IgD-negative memory B cell (primary cell): ENCODE data around the gene RUVBL1. TPM values are rescaled to one million over a fixed set of nuclear protein-coding genes. Genes with fewer than 3 reads are reported as not detected.

Experiments
- H3K27ac Mint-ChIP-seq, 3 donors: one replicate each; pipeline ENCODE4 v1.8.0; 2020 to 2022; ENCODE audit warnings: mild to moderate bottlenecking in 3 of 3, mixed read lengths in 3 of 3, moderate library complexity in 1 of 3
- H3K27me3 Mint-ChIP-seq: one replicate; pipeline ENCODE4 v1.8.0; 2021; ENCODE audit warnings: mixed read lengths
- H3K36me3 Mint-ChIP-seq: one replicate; pipeline ENCODE4 v1.8.0; 2020; ENCODE audit warnings: mild to moderate bottlenecking, mixed read lengths
- H3K4me1 Mint-ChIP-seq, 3 donors: one replicate each; pipeline ENCODE4 v1.8.0; 2020 to 2022; ENCODE audit warnings: mixed read lengths in 3 of 3, mild to moderate bottlenecking in 1 of 3
- H3K4me3 Mint-ChIP-seq, 4 donors: one replicate each; pipeline ENCODE4 v1.8.0; 2020 to 2022; ENCODE audit warnings: mild to moderate bottlenecking in 4 of 4, mixed read lengths in 4 of 4, moderate library complexity in 3 of 4
- H3K9me3 Mint-ChIP-seq, 3 donors: one replicate each; pipeline ENCODE4 v1.8.0; 2020 to 2021; ENCODE audit warnings: mixed read lengths in 3 of 3, mild to moderate bottlenecking in 1 of 3
- polyA plus RNA-seq: library from polyadenylated mRNA; unstranded; fragments of 300-500 nt; fragmentation: Illumina TruSeq; gene quantifications from one replicate; pipeline ENCODE4 v1.2.3, GENCODE V29; 2021

Gene RUVBL1
- polyA plus RNA-seq, 1 donor from 2014 or later, result 57.7 TPM

DNA sequence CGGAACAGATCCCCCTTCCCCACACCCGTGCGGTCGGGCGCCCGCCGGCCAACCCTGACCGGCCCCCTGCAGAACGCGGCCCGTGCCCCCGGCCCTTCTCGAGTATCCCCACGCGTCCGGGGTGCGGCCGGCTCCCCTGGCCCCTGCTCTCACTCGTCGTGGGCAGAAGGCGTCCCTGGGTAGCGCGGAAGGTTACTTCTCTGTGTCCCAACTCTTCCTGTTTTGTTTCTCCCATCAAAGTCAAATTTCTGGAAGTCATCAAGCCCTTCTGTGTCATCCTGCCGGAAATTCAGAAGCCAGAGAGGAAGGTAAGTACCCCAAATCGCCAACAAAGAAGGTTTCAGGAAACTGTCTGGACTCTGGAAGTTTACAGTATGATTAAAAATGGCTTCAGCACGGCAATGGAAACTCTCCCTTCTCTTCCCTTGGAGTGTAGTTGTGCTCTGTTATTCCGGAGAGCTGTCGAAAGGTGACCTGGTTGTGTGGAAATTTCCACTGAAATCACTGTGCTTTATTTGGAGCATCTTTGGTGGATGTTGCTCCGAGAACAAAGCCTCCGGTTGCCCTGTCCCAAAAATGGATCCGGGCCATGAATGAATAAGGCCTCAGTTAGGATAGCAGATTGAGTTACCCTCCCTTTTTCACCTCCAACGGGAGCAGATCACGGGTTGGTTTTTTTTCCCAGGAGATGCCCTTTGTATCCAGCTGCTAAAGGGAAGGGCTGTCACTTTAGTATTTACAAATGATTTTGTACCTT, 70.8 kb downstream of the RUVBL1 start:
- Mint-ChIP-seq H3K4me3 (peak overlapping the region; percentile 94 to 98 (median 96)), H3K4me1 (peaks cover 26 to 37% (median 34%) of the 10 kb centered on the region in 3 donors), H3K36me3 (no peaks in the 10 kb centered on the region), H3K9me3 (no peaks in the 10 kb centered on the region), H3K27me3 (no peaks in the 10 kb centered on the region), H3K27ac (peak overlapping the region; percentile 94 to 95 (median 94))

DNA sequence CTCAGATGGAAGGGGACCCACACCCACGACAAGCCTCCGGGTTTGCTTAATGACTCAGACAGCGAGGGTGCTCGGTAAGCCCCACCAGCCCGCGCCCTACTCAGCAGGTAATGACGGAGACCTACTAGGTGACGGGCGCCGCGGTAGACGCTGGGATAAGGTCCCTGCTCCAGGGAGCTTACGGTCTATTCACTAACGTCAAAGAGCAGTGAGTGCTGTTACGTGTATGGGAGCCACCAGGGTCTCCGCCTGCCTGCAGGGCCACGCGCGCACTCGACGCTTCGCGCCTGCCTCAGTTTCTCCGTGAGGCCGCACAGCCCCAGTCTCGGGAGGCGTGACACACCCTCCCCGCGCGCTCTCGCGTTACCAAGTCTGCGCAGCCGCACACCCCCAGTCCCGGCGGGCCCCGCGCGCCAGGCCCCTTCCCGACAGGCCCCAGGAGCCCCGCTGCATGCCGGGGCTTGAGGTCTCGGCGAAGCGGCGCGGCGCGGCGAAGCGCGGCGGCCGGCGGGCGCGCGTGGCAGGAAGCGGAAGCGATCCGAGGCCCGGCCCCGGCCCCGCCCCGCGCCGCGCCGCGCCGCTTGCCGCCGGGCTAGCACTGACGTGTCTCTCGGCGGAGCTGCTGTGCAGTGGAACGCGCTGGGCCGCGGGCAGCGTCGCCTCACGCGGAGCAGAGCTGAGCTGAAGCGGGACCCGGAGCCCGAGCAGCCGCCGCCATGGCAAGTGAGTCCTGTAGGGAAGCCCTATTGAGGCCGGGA, 71.6 kb downstream of the RUVBL1 start, which contains the start of gene SEC61A1:
Gene SEC61A1, plus strand, starts transcription at position 601 of the 758 bp plus-strand sequence. Its CDS starts 116 bp downstream, at position 717.
- Mint-ChIP-seq H3K9me3 (no peaks in the 10 kb centered on the region), H3K4me3 (peak within 1 kb of the TSS; percentile 94 to 98 (median 96)), H3K27me3 (no peaks in the 10 kb centered on the region), H3K27ac (peak within 1 kb of the TSS; percentile 94 to 95 (median 94)), H3K36me3 (no peaks in the 10 kb centered on the region), H3K4me1 (peaks cover 26 to 37% (median 33%) of the 10 kb centered on the region in 3 donors)

DNA sequence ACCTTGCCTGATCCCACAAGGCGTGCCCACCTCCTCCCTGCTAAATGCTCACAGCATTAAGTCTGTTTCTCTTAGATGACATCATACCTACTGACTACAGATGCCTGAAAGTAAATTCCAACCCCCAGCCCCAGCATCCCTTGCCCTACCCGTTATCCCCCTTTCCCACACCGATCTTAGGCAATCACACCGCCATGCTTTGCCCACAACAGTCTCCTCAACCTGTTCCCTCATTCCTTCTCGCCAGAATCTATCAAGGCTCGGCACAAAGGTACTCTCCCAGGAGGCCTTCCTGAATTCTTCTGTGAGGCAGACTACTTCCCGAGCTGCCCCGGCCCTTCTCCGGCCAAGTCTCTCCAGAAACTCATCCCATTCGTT, 72.2 kb downstream of the RUVBL1 start:
- no peaks in the 10 kb centered on the region for H3K36me3 Mint-ChIP-seq

DNA sequence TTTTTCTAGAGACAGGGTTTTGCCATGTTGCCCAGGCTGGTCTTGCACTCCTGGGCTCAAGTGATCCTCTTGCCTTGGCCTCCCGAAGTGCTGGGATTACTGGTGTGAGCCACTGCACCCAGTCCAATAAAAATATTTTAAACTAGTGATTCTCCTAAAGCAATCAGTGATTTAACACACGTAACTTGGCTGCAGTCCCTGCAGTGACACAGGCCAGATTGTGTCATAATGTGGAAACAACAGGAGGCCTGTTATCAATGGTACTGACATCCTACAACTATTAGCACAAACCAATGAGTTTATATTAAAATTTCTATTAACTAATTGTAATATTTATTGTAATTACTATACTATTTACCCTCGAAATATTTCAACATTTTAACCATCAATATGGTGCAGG, 73.0 kb downstream of the RUVBL1 start:
- H3K4me3 Mint-ChIP-seq, result peak overlapping the region in 3 of 4 donors; percentile 65 to 96 (median 92)
- H3K36me3 Mint-ChIP-seq, result no peaks in the 10 kb centered on the region
- no peaks in the 10 kb centered on the region for H3K9me3 Mint-ChIP-seq
- peaks cover 5% of the 10 kb centered on the region for H3K27me3 Mint-ChIP-seq
- peaks cover 28 to 35% (median 33%) of the 10 kb centered on the region in 3 donors for H3K4me1 Mint-ChIP-seq
- H3K27ac Mint-ChIP-seq, result peak overlapping the region in 2 of 3 donors; percentile 94 to 95

More for the DNA sequence above, 72.2 kb downstream of the RUVBL1 start:
- H3K27me3 Mint-ChIP-seq, result no peaks in the 10 kb centered on the region
- peaks cover 26 to 37% (median 33%) of the 10 kb centered on the region in 3 donors for H3K4me1 Mint-ChIP-seq
- no peaks in the 10 kb centered on the region for H3K9me3 Mint-ChIP-seq
- H3K4me3 Mint-ChIP-seq, result peak overlapping the region; percentile 92 to 98 (median 96)
- peak overlapping the region; percentile 90 to 95 (median 94) for H3K27ac Mint-ChIP-seq

DNA sequence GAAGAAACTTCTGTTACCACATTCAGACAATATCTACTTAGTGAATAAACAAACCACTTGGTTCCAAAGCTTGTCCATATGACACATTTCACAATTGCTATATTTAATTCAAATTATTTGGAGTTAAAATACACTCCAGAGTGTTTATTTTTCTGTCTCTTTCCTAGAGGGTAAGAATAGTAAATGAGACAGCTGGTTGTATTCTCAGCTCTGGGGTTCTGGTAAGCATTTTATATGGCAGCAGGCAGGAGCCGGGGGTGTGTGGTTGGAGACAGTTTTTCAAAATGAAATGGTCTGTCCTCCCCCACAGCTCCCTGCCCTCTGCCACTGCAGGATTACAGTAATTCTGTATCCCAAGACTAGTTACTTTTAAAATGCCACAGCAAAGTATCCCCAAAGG, 82.3 kb downstream of the RUVBL1 start:
- Mint-ChIP-seq H3K4me3 (no peak overlapping the region), H3K4me1 (peaks cover 0 to 1% (median 0%) of the 10 kb centered on the region in 3 donors), H3K36me3 (no peaks in the 10 kb centered on the region), H3K27ac (no peak overlapping the region), H3K9me3 (no peaks in the 10 kb centered on the region), H3K27me3 (peaks cover 8% of the 10 kb centered on the region)

DNA sequence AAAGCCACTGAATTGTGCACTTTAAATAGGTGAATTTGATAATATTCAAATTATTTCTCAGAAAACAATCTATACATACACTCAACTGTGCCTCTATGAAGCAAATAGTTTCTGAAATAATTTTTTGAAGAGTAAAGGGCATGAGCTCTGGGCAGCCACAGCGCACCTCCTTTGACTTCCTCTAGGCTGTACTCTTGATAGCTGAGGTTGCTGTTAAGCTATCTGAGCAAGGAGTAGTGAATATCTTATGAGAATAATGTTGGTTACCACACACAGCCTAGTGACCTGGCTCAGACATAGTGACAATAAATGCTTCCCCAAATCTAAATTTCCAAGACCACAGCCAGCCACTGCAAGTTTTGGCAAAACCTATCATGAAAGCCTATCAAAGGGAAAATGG, 83.0 kb downstream of the RUVBL1 start:
- Mint-ChIP-seq H3K27ac (no peak overlapping the region), H3K4me3 (no peak overlapping the region), H3K4me1 (no peaks in the 10 kb centered on the region), H3K9me3 (no peaks in the 10 kb centered on the region), H3K36me3 (no peaks in the 10 kb centered on the region), H3K27me3 (peaks cover 3% of the 10 kb centered on the region)

DNA sequence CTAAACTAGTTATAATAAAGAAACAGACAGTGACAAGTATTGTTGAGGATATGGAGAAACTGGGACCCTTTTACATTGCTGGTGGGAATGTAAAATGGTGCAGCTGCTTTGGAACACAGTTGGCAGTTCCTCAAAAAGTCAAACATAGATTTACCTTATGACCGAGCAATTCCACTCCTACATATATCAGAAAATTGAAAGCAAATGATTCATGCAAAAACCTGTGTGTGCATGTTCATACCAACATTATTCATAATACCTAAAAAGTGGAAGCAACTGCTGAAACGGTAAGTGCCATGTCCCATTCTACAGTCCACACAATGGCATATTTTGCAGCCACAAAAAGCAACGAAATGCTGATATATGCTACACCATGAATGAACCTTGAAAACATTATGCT, 83.6 kb downstream of the RUVBL1 start:
- H3K27ac Mint-ChIP-seq, result no peak overlapping the region
- no peaks in the 10 kb centered on the region for H3K4me1 Mint-ChIP-seq
- peaks cover 3% of the 10 kb centered on the region for H3K27me3 Mint-ChIP-seq
- H3K9me3 Mint-ChIP-seq, result no peaks in the 10 kb centered on the region
- no peak overlapping the region for H3K4me3 Mint-ChIP-seq
- H3K36me3 Mint-ChIP-seq, result no peaks in the 10 kb centered on the region

DNA sequence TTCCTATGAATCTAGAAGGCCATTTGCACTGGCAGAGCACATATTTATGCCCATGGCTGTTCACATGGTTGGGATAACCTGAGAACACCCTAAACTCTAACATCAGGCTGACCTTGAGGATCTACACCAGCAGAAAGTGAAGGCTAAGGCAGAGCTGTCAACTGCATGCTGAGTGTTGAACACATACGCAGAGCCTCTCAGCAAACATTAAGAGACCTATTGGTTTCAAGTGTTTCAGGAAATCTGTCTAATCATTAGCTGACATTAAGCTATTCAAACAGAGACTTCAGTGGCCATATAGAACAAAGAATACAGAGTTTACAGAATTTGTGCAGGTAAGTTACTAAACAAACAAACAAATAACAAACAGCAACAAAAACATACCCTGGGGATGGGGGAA, 87.5 kb downstream of the RUVBL1 start:
- peaks cover 1% of the 10 kb centered on the region for H3K27me3 Mint-ChIP-seq
- H3K4me1 Mint-ChIP-seq, result no peaks in the 10 kb centered on the region

DNA sequence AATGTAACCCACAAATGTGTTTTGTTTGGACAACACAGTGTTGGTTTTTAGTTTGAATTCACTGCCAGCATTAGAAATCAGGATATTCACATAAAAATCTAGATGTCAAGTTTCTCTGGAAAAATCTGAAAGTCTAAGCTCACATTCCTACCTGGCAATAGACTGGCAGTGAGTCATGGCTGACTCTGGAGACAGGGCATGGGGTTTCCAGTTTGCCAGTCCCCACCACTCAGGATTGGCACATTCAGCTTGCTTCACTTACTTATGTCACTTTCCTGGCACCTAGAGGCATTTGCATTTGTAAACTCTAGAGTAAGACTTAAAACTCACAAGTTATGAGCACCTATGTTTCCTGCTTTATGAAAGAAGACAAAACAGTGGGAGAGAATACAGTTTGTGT, 90.5 kb downstream of the RUVBL1 start:
- Mint-ChIP-seq H3K4me3 (no peak overlapping the region), H3K27me3 (peaks cover 1% of the 10 kb centered on the region), H3K36me3 (peaks cover 1% of the 10 kb centered on the region), H3K9me3 (no peaks in the 10 kb centered on the region), H3K4me1 (peaks cover 0 to 1% (median 0%) of the 10 kb centered on the region in 3 donors), H3K27ac (no peak overlapping the region)

More for the DNA sequence above, 87.5 kb downstream of the RUVBL1 start:
- H3K4me3 Mint-ChIP-seq, result no peak overlapping the region
- no peaks in the 10 kb centered on the region for H3K9me3 Mint-ChIP-seq
- H3K27ac Mint-ChIP-seq, result no peak overlapping the region
- H3K36me3 Mint-ChIP-seq, result peaks cover 1% of the 10 kb centered on the region

Other genes with a start within 250 kb of the RUVBL1 start
- not detected for gene KBTBD12, start 208.6 kb downstream of the RUVBL1 start, polyA plus RNA-seq
- 79.2 TPM for gene SEC61A1, start 71.4 kb downstream of the RUVBL1 start, polyA plus RNA-seq
- gene EEFSEC, start 29.7 kb upstream of the RUVBL1 start, polyA plus RNA-seq, result 23.1 TPM